ENCODE data around the gene PLAAT4. TPM values are rescaled to one million over a fixed set of nuclear protein-coding genes. Genes with fewer than 3 reads are reported as not detected.

The PLAAT4 gene
- total RNA-seq, 3 donors from 2014 or later, result 5.7 to 8.0 (median 7.4) TPM

DNA sequence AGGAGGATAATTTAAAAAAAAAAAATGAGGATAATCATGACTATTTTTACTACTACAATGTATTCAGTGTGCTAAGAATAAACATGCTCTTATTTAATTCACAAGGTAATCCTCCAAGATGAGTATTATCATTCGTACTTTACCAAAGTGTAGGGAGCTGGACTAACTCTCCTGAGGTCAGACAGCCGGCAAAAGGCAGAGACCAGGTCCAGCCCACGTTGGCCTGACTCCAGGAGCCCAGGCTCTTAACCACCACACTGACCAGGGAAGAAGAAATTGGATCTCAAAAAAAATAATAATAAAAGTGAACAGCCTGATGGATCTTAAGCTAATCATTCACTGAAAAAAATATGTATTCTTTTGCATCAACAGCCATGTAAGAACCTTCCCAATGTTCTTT, 52.4 kb downstream of the PLAAT4 start:
- Mint-ChIP-seq H3K27me3 (ENCODE audit: low read depth) (no peaks in the 10 kb centered on the region), H3K4me3 (no peak overlapping the region), H3K4me1 (ENCODE audit: low read depth) (no peaks in the 10 kb centered on the region), H3K36me3 (ENCODE audit: insufficient read depth) (peaks cover 5% of the 10 kb centered on the region), H3K9me3 (no peaks in the 10 kb centered on the region)
- no peak for ATAC-seq
- DNase-seq, result no peak

- no peaks in the 10 kb centered on the region for H3K4me1 Mint-ChIP-seq (ENCODE audit: low read depth)
- H3K4me3 Mint-ChIP-seq, result no peak overlapping the region
- ATAC-seq, result no peak
- no peaks in the 10 kb centered on the region for H3K27me3 Mint-ChIP-seq (ENCODE audit: low read depth)
- peaks cover 5% of the 10 kb centered on the region for H3K36me3 Mint-ChIP-seq (ENCODE audit: insufficient read depth)
- no peaks in the 10 kb centered on the region for H3K9me3 Mint-ChIP-seq
- no peak for DNase-seq
These were observed 53.6 kb downstream of the PLAAT4 start for GRCh38 chr11:63590024-63590788.

DNA sequence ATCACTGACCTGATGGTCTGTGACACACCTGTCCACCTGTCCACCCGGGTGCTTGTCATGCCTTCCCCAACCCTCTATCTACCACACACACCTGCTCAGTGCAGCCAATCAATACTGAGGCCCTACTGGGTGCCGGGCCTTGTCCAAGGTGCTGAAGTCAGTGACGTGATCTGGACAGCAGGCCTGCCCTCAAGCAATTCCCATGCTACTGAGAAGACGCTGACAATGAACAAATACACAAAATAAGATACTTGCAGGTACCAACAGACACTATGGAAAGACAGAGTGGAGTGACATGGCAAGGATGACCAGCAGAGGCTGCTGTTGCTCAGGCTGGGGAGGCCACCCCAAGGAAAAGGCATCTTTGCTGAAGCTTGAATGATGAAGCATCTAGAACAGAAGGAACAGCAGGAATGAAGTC, 56.4 kb downstream of the PLAAT4 start:
- H3K36me3 Mint-ChIP-seq (ENCODE audit: insufficient read depth), result peaks cover 5% of the 10 kb centered on the region
- no peak for ATAC-seq
- H3K27me3 Mint-ChIP-seq (ENCODE audit: low read depth), result no peaks in the 10 kb centered on the region
- no peak for DNase-seq
- H3K4me1 Mint-ChIP-seq (ENCODE audit: low read depth), result no peaks in the 10 kb centered on the region
- H3K9me3 Mint-ChIP-seq, result no peaks in the 10 kb centered on the region
- no peak overlapping the region for H3K4me3 Mint-ChIP-seq

GRCh38 chr11:63595296-63595695, 58.7 kb downstream of the PLAAT4 start:
- Mint-ChIP-seq H3K4me3 (no peak overlapping the region), H3K36me3 (ENCODE audit: insufficient read depth) (no peaks in the 10 kb centered on the region), H3K9me3 (no peaks in the 10 kb centered on the region), H3K27me3 (ENCODE audit: low read depth) (no peaks in the 10 kb centered on the region), H3K4me1 (ENCODE audit: low read depth) (no peaks in the 10 kb centered on the region)
- DNase-seq (no peak), ATAC-seq (no peak)

Other genes with a start within 250 kb of the PLAAT4 start
- gene SLC22A9, start 167.0 kb upstream of the PLAAT4 start, total RNA-seq, result not detected
- gene PLAAT5, start 45.6 kb upstream of the PLAAT4 start, total RNA-seq, result under 1 TPM; 0.05 to 0.24 (median 0.13) TPM
- gene LGALS12, start 30.7 kb upstream of the PLAAT4 start, total RNA-seq, result not detected
- gene PLAAT2, start 26.6 kb downstream of the PLAAT4 start, total RNA-seq, result not detected
- 1 to 10 TPM in 1 of 3 donors, under 1 TPM in 2; 0.63 to 1.7 (median 0.90) TPM for gene PLAAT3, start 77.6 kb downstream of the PLAAT4 start, total RNA-seq
- gene ATL3, start 134.6 kb downstream of the PLAAT4 start, total RNA-seq, result 10 to 100 TPM; 49.1 to 52.5 (median 49.8) TPM
- 10 to 100 TPM; 24.7 to 30.9 (median 26.7) TPM for gene RTN3, start 144.7 kb downstream of the PLAAT4 start, total RNA-seq
- 1 to 10 TPM; 6.3 to 8.6 (median 7.8) TPM for gene ZFTA, start 232.0 kb downstream of the PLAAT4 start, total RNA-seq

Data from activated T-cell treated with anti-CD3 and anti-CD28 coated beads, Interleukin-2, amount 50 U/mL, for 4 hours (primary cell).